Hematopoietic multipotent progenitor cell treated with erythropoietin and hydrocortisone succinate and interleukin-3 and kit ligand, for 17 days (in vitro differentiated cells): ENCODE measurements around the gene ZNF766.
"Not testable (repeated sequence)": the region's sequence is repeated elsewhere in the genome, so short reads cannot be mapped to it uniquely, and the experiment has no call there.

Experiments used
- DNase-seq: peaks from one replicate; pipeline ENCODE4 v3.0.0-alpha.2; 2015; ENCODE audit warnings: low spot score

ZNF766 gene

DNA sequence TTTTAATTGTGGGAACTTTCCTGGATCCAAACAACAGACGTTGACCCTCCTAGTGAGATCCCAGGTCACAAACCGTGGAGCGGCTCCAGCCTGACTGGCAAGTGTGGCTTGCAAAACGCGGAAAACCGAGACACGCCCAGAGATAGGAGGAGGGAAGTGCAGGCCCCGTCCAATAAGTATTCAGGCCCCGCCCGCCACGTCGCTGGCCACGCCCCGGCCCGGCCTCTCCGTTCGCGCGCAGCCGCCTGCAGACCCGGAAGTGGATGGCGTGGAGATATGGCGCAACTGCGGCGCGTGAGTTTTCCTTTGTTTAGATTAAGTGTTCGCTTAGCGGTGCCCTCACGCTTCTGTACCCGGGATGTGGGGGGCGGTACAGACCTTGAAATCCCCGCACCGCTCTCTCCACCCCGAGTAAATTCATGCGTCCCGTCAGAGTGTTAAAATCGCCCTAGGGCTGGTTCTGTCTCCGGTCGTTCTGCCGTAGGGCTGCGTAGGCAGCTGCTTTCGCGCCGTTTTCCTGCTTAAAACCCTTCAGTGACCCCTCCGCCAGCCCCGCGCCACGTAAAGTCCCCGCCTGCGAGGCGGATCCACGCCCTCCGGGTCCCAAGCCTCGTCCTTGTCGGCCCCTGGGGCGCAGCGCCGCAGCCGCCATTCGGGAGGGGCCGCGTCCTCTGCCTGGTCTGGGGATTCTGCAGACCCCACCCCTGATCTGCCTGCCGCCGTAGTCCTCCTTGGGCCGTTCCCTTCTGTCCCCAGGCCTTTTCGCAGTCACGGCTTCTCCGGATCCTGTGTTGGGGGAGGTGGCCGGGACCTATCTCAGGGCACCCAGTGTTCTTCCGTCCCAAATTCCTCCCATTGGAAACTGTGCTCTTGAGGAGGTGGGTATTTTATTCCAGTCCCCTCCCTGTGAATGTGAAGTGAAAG lies at the start of gene ZNF766:
ZNF766 (plus strand) TSS at position 250 of the 924 bp plus-strand sequence; CDS start at position 277, 27 bp downstream.
- peak; percentile 83 for DNase-seq

GRCh38 chr19:52219611-52220010 lies 49.8 kb upstream of the ZNF766 start:
- DNase-seq: no peak

DNA sequence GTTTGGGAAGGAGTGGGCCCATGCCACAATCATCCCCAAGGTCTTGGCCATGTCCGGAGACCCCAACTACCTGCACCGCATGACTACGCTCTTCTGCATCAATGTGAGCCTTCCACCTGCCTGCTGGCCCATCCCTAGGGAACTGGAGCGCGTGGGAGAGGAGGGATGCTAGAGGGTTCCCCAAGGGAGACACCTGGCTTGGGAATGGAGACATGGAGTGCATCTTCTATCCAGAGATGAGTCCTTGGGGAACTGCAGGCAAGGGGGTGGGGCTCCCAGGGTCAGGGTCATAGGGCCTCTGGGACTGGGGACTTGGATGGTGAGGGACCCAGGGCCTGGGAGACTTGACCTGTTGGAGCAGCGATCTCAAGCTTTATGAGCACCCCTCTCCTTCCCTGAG lies 48.4 kb upstream of the ZNF766 start:
- no peak for DNase-seq

- no peak for DNase-seq
Observed at GRCh38 chr19:52221831-52222375, 47.5 kb upstream of the ZNF766 start.

GRCh38 chr19:52224211-52224610 lies 45.2 kb upstream of the ZNF766 start:
- DNase-seq: no peak

GRCh38 chr19:52226652-52227051 lies 42.7 kb upstream of the ZNF766 start:
- DNase-seq: no peak

- no peak for DNase-seq
Observed at GRCh38 chr19:52227196-52227940, 42.0 kb upstream of the ZNF766 start.

DNA sequence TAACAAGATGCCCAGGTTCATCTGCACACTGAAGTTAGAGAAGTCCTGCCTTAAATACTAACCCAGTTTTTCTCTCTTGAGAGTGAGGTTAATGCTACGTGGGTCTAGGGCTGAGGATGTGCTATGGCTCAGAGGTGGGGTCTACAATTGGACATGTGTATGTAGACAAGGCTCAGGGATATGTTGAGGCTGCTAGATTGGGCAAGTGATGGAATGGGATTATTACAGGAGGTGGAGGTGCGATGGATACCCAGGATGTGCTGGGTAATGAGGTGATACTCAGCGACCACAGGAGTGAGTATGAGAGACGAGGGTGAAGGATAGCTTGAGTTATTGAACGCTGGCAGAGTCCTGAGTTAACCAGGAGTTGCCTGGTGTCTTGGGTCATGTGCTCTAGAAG lies 41.4 kb upstream of the ZNF766 start:
- no peak for DNase-seq

DNA sequence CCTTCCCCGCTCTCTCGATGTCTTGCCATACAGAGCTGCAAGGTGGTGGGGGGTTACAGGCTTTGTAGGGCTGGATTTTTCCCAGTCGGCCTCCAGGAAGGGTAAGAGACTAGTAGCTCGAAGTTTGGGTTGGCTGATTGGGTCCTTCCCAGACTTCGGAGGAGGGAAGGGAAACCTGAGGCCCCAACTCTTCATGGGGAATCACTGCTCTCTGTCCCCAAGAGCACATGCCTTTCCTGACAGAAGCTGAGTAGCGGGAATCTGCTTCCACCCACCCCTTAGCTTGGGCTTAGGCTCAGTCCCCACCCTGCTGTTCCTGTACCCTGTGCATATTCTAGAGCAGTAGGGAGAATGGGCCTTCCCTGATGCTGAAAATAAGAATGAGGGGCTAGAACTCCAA lies 39.9 kb upstream of the ZNF766 start:
- DNase-seq: no peak

- DNase-seq: no peak
Observed at GRCh38 chr19:52230685-52231084, 38.7 kb upstream of the ZNF766 start.

DNA sequence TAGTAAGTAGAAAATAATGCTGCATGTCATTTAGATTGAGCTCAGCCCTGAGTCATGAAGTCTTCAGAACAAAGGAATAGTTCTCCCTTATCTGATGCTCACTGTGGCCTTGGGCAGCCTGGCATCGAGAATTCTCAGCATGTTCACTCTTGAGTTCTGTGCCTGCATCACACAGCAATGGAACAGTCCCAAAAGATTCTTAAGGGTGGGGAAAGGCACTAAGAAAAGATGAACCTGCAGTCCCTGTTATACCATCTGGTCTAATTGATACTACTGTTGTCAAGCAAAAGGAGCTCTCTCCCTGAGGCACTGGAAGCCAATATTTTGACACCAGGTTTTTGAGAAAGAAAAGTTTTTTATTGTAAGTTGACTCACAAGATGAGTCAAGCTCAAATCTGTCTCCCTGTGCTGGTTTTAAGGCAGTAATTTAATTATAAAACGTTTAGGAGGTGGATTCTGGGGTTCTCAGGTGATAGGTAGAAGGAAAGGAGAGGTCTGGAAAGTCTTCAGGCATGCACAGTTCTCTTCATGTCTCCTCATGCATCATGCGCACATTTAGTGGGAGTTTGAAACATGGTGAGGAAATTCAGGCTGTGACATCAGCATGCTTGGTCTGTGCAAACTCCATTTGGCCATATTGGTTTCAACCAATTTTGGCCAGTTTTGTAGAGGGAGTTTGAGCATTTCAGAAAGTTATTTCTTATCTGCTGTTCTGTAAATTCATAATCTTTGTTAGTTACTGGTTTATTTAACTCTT lies 38.1 kb upstream of the ZNF766 start:
- DNase-seq: no peak

GRCh38 chr19:52234406-52234805 lies 35.0 kb upstream of the ZNF766 start:
- DNase-seq: no peak

DNA sequence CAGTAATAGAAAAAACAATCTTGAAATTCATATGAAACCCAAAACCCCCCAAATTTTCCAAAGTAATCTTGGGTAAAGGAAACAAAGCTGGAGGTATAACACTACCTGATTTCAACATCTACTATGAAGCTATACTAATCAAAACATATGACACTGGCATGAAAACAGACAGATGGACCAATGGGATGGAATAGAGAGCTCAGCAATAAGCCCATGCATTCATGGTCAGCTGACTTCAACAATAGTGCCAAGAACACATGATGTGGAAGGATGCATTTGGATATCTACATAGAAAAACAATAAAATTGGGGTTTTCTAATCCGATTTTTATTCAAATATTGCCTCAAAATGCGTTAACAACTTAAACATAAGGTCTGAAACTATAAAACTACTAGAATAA lies 32.2 kb upstream of the ZNF766 start:
- DNase-seq: no peak

DNA sequence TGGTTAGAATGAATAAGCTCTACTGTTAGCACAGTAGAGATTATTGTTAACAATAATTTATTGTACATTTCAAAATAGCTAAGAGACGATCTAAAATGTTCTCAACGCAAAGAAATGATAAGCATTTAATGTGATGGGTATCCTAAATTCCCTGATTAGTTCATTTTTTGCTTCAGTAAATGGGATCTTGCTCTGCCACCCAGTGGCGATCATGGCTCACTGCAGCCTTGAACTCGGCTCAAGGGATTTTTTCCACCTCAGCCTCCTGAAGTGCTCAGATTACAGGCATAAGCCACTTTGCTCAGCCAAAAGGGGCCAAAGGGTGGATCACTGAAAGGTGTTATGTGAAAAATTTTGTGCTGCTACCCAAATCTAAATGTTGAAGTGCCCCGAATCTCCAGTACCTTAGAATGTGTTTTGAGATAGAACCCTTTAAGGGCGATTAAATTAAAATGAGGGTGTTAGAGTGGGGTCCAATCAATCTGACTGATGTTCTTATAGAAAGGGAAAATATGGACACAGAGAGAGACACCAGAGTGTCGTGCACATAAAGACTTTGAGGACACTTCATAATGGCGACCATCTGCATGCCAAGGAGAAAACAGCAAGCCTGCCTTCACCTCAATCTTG lies 31.5 kb upstream of the ZNF766 start:
- DNase-seq: peak; percentile 61

DNA sequence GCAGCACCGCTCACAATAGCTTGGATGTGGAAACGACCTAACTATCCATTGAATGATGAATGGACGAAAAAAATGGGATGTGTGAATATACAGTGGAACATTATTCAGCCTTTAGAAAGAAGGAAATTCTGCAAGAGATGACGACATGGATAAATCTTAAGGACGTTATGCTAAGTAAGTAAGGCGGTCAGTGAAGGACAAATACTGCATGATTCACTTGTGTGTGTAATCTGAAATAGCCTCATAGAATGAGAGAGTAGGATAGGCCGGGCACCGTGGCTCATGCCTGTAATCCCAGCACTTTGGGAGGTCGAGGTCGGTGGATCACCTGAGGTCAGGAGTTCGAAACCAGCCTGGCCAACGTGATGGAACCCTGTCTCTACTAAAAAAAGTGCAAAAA lies 25.4 kb upstream of the ZNF766 start:
- no peak for DNase-seq

GRCh38 chr19:52248241-52248640 lies 21.1 kb upstream of the ZNF766 start:
- no peak for DNase-seq

GRCh38 chr19:52258426-52258825 lies 11.0 kb upstream of the ZNF766 start:
- DNase-seq: no peak

GRCh38 chr19:52265556-52265955 lies 3.8 kb upstream of the ZNF766 start:
- not testable (repeated sequence) for DNase-seq

DNA sequence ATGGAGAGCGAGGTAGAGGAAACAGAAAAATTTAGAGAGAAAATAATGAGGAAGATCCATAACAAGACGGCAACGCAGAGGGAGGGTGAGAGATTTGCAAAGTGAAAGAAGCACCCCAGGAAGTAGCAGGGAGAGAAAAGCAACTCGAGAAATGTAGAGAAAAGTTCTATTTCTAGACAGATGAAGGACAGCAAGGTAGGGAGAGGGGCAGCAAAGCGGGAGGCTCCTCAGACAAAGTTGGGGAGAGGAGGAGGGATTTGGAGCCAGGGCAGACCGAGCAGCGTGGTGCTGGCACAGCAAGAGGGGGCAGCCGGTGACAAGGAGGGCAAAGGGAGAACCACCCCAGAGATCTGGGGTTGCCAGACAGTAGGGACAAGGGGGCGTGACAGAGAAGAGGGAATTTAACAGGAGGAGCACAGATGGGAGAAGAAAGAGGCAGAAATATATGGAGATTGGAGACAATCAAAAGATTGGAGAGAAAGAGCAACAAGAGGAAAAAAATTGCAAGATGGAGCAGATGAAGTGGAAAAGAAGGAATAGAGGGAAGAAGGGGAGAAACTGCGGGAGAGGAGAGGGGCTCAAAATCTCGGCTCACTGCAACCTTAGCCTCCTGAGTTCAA lies 989 bp downstream of the ZNF766 start:
- no peak for DNase-seq

- DNase-seq: no peak
Observed at GRCh38 chr19:52273301-52273700, 3.9 kb downstream of the ZNF766 start.

- DNase-seq: no peak
Observed at GRCh38 chr19:52274191-52274590, 4.8 kb downstream of the ZNF766 start.
